T-helper 17 cell (primary cell): ENCODE measurements around the gene MBNL2. TPM values are rescaled to one million over a fixed set of nuclear protein-coding genes. Genes with fewer than 3 reads are reported as not detected.

Experiments
- ATAC-seq: fragments of 150-1000 bp; cut with Tn5 transposase; 2 replicates; pipeline ENCODE4 v1.10.0; 2021; ENCODE audit warnings: mild to moderate bottlenecking, moderate library complexity
- DNase-seq, 3 donors: peaks; one replicate each; pipeline versions ENCODE4 v3.0.0 to v3.0.0-alpha.2; 2020 to 2021
- H3K9me3 ChIP-seq: one replicate; pipeline ENCODE4 v1.7.0; 2013; ENCODE audit warnings: low read length, mild to moderate bottlenecking; ENCODE audit not compliant: control insufficient read depth, poor library complexity, severe bottlenecking
- H3K27ac Mint-ChIP-seq: one replicate; pipeline ENCODE4 v1.8.0; 2022; ENCODE audit warnings: mild to moderate bottlenecking, moderate library complexity, mixed read lengths
- H3K27me3 Mint-ChIP-seq: one replicate; pipeline ENCODE4 v1.8.0; 2022; ENCODE audit warnings: mixed read lengths
- H3K36me3 Mint-ChIP-seq: one replicate; pipeline ENCODE4 v1.8.0; 2022; ENCODE audit warnings: low read depth, mixed read lengths
- H3K4me1 Mint-ChIP-seq: one replicate; pipeline ENCODE4 v1.8.0; 2022; ENCODE audit warnings: mild to moderate bottlenecking, mixed read lengths
- H3K4me3 Mint-ChIP-seq: one replicate; pipeline ENCODE4 v1.8.0; 2022; ENCODE audit warnings: mild to moderate bottlenecking, moderate library complexity, mixed read lengths
- total RNA-seq, 4 donors: library from RNA in 2 of 4; stranded (reverse) in 2 of 4; gene quantifications; one replicate each; pipeline ENCODE4 v1.2.3 and lab custom pipeline; 2022 to 2026

The MBNL2 gene
- total RNA-seq, 2 donors from 2014 or later: 36.1 to 40.2 TPM

GRCh38 chr13:97431171-97431764 is 209.1 kb downstream of the MBNL2 start:
- Mint-ChIP-seq H3K4me1 (peaks cover 15% of the 10 kb centered on the region), H3K36me3 (peaks cover 2% of the 10 kb centered on the region), H3K27me3 (peaks cover 16% of the 10 kb centered on the region), H3K4me3 (peak overlapping the region; percentile 49), H3K27ac (no peak overlapping the region)
- DNase-seq (no peak), ATAC-seq (no peak)
- H3K9me3 ChIP-seq: no peaks in the 10 kb centered on the region

GRCh38 chr13:97432232-97432916 is 210.2 kb downstream of the MBNL2 start:
- no peak for ATAC-seq
- Mint-ChIP-seq H3K4me3 (peak overlapping the region; percentile 98), H3K27me3 (peaks cover 15% of the 10 kb centered on the region), H3K36me3 (peaks cover 2% of the 10 kb centered on the region), H3K27ac (peak overlapping the region; percentile 99), H3K4me1 (peaks cover 18% of the 10 kb centered on the region)
- no peaks in the 10 kb centered on the region for H3K9me3 ChIP-seq
- DNase-seq: no peak

GRCh38 chr13:97432917-97433726 is 211.0 kb downstream of the MBNL2 start:
- Mint-ChIP-seq H3K27me3 (peaks cover 15% of the 10 kb centered on the region), H3K27ac (peak overlapping the region; percentile 99), H3K36me3 (peaks cover 2% of the 10 kb centered on the region), H3K4me3 (peak overlapping the region; percentile 98), H3K4me1 (peaks cover 18% of the 10 kb centered on the region)
- ATAC-seq: peak; percentile 83
- peak; percentile 91 to 99 (median 97) for DNase-seq
- H3K9me3 ChIP-seq: no peaks in the 10 kb centered on the region

GRCh38 chr13:97433727-97434396 is 211.7 kb downstream of the MBNL2 start, which contains the start of gene RAP2A:
TSS of gene RAP2A (plus strand) at chr13:97434169. CDS start at chr13:97434471, 302 bp downstream.
- H3K27ac Mint-ChIP-seq: peak within 1 kb of the TSS; percentile 99
- peaks cover 18% of the 10 kb centered on the region for H3K4me1 Mint-ChIP-seq
- H3K36me3 Mint-ChIP-seq: peaks cover 2% of the 10 kb centered on the region
- no peaks in the 10 kb centered on the region for H3K9me3 ChIP-seq
- peaks cover 11% of the 10 kb centered on the region for H3K27me3 Mint-ChIP-seq
- peak within 1 kb of the TSS; percentile 98 for H3K4me3 Mint-ChIP-seq
- peak; percentile 84 to 88 (median 87) for DNase-seq
- peak; percentile 68 for ATAC-seq

GRCh38 chr13:97434397-97435201 is 212.5 kb downstream of the MBNL2 start:
- no peaks in the 10 kb centered on the region for H3K9me3 ChIP-seq
- peaks cover 6% of the 10 kb centered on the region for H3K27me3 Mint-ChIP-seq
- ATAC-seq: no peak
- peak overlapping the region; percentile 85 for H3K27ac Mint-ChIP-seq
- peaks cover 2% of the 10 kb centered on the region for H3K36me3 Mint-ChIP-seq
- peak overlapping the region; percentile 95 for H3K4me3 Mint-ChIP-seq
- peaks cover 18% of the 10 kb centered on the region for H3K4me1 Mint-ChIP-seq
- DNase-seq: peak; percentile 29 to 46 (median 45)

- ATAC-seq (no peak), DNase-seq (no peak)
- H3K36me3 Mint-ChIP-seq: peaks cover 2% of the 10 kb centered on the region
- peak overlapping the region; percentile 85 for H3K27ac Mint-ChIP-seq
- H3K27me3 Mint-ChIP-seq: no peaks in the 10 kb centered on the region
- no peaks in the 10 kb centered on the region for H3K9me3 ChIP-seq
- H3K4me1 Mint-ChIP-seq: peaks cover 16% of the 10 kb centered on the region
- peak overlapping the region; percentile 95 for H3K4me3 Mint-ChIP-seq
Observed at GRCh38 chr13:97435323-97435722, 213.2 kb downstream of the MBNL2 start.

GRCh38 chr13:97435794-97436193 is 213.7 kb downstream of the MBNL2 start:
- peak overlapping the region; percentile 47 for H3K27ac Mint-ChIP-seq
- DNase-seq: no peak
- peaks cover 2% of the 10 kb centered on the region for H3K36me3 Mint-ChIP-seq
- H3K9me3 ChIP-seq: no peaks in the 10 kb centered on the region
- H3K4me1 Mint-ChIP-seq: peaks cover 16% of the 10 kb centered on the region
- no peaks in the 10 kb centered on the region for H3K27me3 Mint-ChIP-seq
- H3K4me3 Mint-ChIP-seq: peak overlapping the region; percentile 85
- ATAC-seq: no peak

- no peak overlapping the region for H3K27ac Mint-ChIP-seq
- peaks cover 19% of the 10 kb centered on the region for H3K4me1 Mint-ChIP-seq
- peaks cover 2% of the 10 kb centered on the region for H3K36me3 Mint-ChIP-seq
- H3K9me3 ChIP-seq: no peaks in the 10 kb centered on the region
- DNase-seq (no peak), ATAC-seq (no peak)
- no peaks in the 10 kb centered on the region for H3K27me3 Mint-ChIP-seq
- no peak overlapping the region for H3K4me3 Mint-ChIP-seq
Observed at GRCh38 chr13:97436845-97437244, 214.7 kb downstream of the MBNL2 start.

GRCh38 chr13:97437729-97438128 is 215.6 kb downstream of the MBNL2 start:
- Mint-ChIP-seq H3K27ac (no peak overlapping the region), H3K4me1 (peaks cover 20% of the 10 kb centered on the region), H3K4me3 (no peak overlapping the region), H3K36me3 (peaks cover 2% of the 10 kb centered on the region), H3K27me3 (no peaks in the 10 kb centered on the region)
- DNase-seq (no peak), ATAC-seq (no peak)
- H3K9me3 ChIP-seq: no peaks in the 10 kb centered on the region

GRCh38 chr13:97438856-97439595 is 216.9 kb downstream of the MBNL2 start:
- ATAC-seq (no peak), DNase-seq (no peak)
- Mint-ChIP-seq H3K27me3 (no peaks in the 10 kb centered on the region), H3K36me3 (no peaks in the 10 kb centered on the region), H3K27ac (no peak overlapping the region), H3K4me3 (no peak overlapping the region), H3K4me1 (peaks cover 19% of the 10 kb centered on the region)
- no peaks in the 10 kb centered on the region for H3K9me3 ChIP-seq

- no peaks in the 10 kb centered on the region for H3K36me3 Mint-ChIP-seq
- peaks cover 16% of the 10 kb centered on the region for H3K4me1 Mint-ChIP-seq
- no peaks in the 10 kb centered on the region for H3K27me3 Mint-ChIP-seq
- H3K4me3 Mint-ChIP-seq: no peak overlapping the region
- DNase-seq (no peak), ATAC-seq (no peak)
- H3K27ac Mint-ChIP-seq: no peak overlapping the region
- H3K9me3 ChIP-seq: no peaks in the 10 kb centered on the region
Observed at GRCh38 chr13:97440598-97441170, 218.6 kb downstream of the MBNL2 start.
